GM12878 (cell line): Measurements from ENCODE around the gene CALHM1. TPM values are rescaled to one million over a fixed set of nuclear protein-coding genes. Genes with fewer than 3 reads are reported as not detected.

Experiments
- ATAC-seq: fragments of 200-7000 bp; cut with Tn5 transposase; 3 replicates; pipeline ENCODE4 v1.9.1; 2020; ENCODE audit warnings: mild to moderate bottlenecking, moderate library complexity
- BruUV-seq: library from RNA; stranded (reverse); fragments of 400-500 nt; replicated peaks from 2 replicates; lab custom pipeline; 2021; lab: Mats Ljungman, UMichigan
- CTCF ChIA-PET: fragments of 300-600 bp; sonication (Branson Sonifier 250); formaldehyde crosslinking; extraction: SDS; loops from one replicate; lab custom pipeline; 2021; ENCODE audit warnings: inconsistent platforms; lab: Yijun Ruan, JAX
- POLR2A ChIA-PET: fragments of 350-600 bp; formaldehyde crosslinking; extraction: SDS; loops from one replicate; lab custom pipeline; 2021; ENCODE audit warnings: inconsistent platforms; lab: Charles Lee
- RAD21 ChIA-PET: fragments of 300-600 bp; sonication (Branson Sonifier 250); formaldehyde crosslinking; loops from one replicate; lab custom pipeline; 2023; ENCODE audit warnings: antibody characterized with exemption; ENCODE audit not compliant: unreplicated experiment; lab: Charles Lee
- SMC1A ChIA-PET: fragments of 300-600 bp; sonication (Branson Sonifier 250); formaldehyde crosslinking; loops from one replicate; lab custom pipeline; 2023; ENCODE audit not compliant: unreplicated experiment, uncharacterized antibody; lab: Charles Lee
- DNase-seq: peaks from one replicate; pipeline ENCODE4 v3.0.0-alpha.2; 2011; ENCODE audit warnings: low read depth, low spot score
- FAIRE-seq: peaks from 3 replicates; lab custom pipeline; 2011; peaks lifted over from hg19 to GRCh38; lab: Jason Lieb, UNC
- H2AFZ ChIP-seq: 2 replicates; pipeline ENCODE4 v1.6.0; 2011; ENCODE audit warnings: low read depth, low read length, control low read depth; ENCODE audit not compliant: control insufficient read depth
- H3K27ac ChIP-seq: 2 replicates; pipeline ENCODE4 v1.5.1; 2011; ENCODE audit warnings: control low read depth; ENCODE audit not compliant: control insufficient read depth, insufficient read depth
- H3K27me3 ChIP-seq, 2 experiments: replicated peaks in 1 of 2; 2 replicates each; pipeline versions ENCODE4 v1.6.0 to v1.6.1; 2011; ENCODE audit warnings: low read length in 1 of 2; ENCODE audit not compliant: control insufficient read depth in 2 of 2, insufficient read depth in 2 of 2
- H3K36me3 ChIP-seq, 2 experiments: 2 replicates each; pipeline ENCODE4 v1.5.1; 2011; ENCODE audit warnings: low read length in 1 of 2; ENCODE audit not compliant: control insufficient read depth in 2 of 2, insufficient read depth in 2 of 2
- H3K4me1 ChIP-seq: 2 replicates; pipeline ENCODE4 v1.6.1; 2011; ENCODE audit warnings: mild to moderate bottlenecking, low read length, moderate library complexity, mixed read lengths; ENCODE audit not compliant: control insufficient read depth, insufficient read depth
- H3K4me2 ChIP-seq: 2 replicates; pipeline ENCODE4 v1.6.0; 2011; ENCODE audit warnings: control low read depth; ENCODE audit not compliant: control insufficient read depth, insufficient read depth
- H3K4me3 ChIP-seq: fragments of 200-600 bp; sonication (generic); 2 replicates; pipeline ENCODE4 v1.5.1; 2016
- H3K79me2 ChIP-seq: 2 replicates; pipeline ENCODE4 v1.6.0; 2011; ENCODE audit warnings: low read length; ENCODE audit not compliant: control insufficient read depth, insufficient read depth
- H3K9ac ChIP-seq: 2 replicates; pipeline ENCODE4 v1.8.0; 2011; ENCODE audit warnings: low read length, control low read depth, mixed read lengths; ENCODE audit not compliant: control insufficient read depth, insufficient read depth
- H3K9me3 ChIP-seq: replicated peaks from 3 replicates; pipeline ENCODE4 v1.5.1; 2011; ENCODE audit warnings: mild to moderate bottlenecking, low read length; ENCODE audit not compliant: control insufficient read depth, insufficient read depth
- H4K20me1 ChIP-seq: 2 replicates; pipeline ENCODE4 v1.6.0; 2011; ENCODE audit not compliant: control insufficient read depth, insufficient read depth
- FOXM1 ChIP-seq: IDR thresholded peaks from 2 replicates; pipeline ENCODE4 v1.6.1; 2012; ENCODE audit warnings: low read depth, mild to moderate bottlenecking, inconsistent platforms, low read length, moderate library complexity
- KAT2A ChIP-seq: conservative IDR thresholded peaks from 2 replicates; pipeline ENCODE4 v1.6.1; 2011; ENCODE audit warnings: low read depth, low read length; ENCODE audit not compliant: control insufficient read depth
- POLR2AphosphoS5 ChIP-seq: IDR thresholded peaks from 2 replicates; pipeline ENCODE4 v1.6.1; 2011; ENCODE audit warnings: mild to moderate bottlenecking, low read length, inconsistent platforms
- SUZ12 ChIP-seq: fragments of 200-600 bp; sonication (generic); IDR thresholded peaks from one replicate; pipeline ENCODE4 v1.6.1; 2018; ENCODE audit warnings: antibody characterized with exemption, mild to moderate bottlenecking; ENCODE audit not compliant: unreplicated experiment
- YY1 ChIP-seq: IDR thresholded peaks from 2 replicates; pipeline ENCODE4 v1.6.1; 2011; ENCODE audit warnings: low read depth, mild to moderate bottlenecking, low read length
- WGBS: methylation state at CpG from one replicate; pipeline ENCODE4 v1.1.6; 2016; ENCODE audit warnings: low lambda C conversion rate; ENCODE audit not compliant: insufficient replicate concordance, insufficient coverage; ENCODE audit errors: missing lambda C conversion rate; 5-methylcytosine and 5-hydroxymethylcytosine counted together
- in situ Hi-C: fragments of 300-500 bp; cut with MboI; formaldehyde crosslinking; loops from 9 replicates; pipeline ENCODE4 v1.14.3; 2018; ENCODE audit warnings: mixed read lengths
- intact Hi-C: fragments of 100-400 bp; cut with micrococcal nuclease; formaldehyde crosslinking; loops from one replicate; pipeline ENCODE4 v1.14.2; 2022; ENCODE audit not compliant: unreplicated experiment
- polyA plus RNA-seq, 11 experiments: library from polyadenylated mRNA; depleted of rRNA in 4 of 11; unstranded in 6 of 11; stranded (reverse) in 5 of 11; fragments of >200 nt; fragmentation: Nextera tagmentation in 4 of 11; fragmentation: Illumina TruSeq in 1 of 11; extraction: Ambion mirVana in 4 of 11; extraction: Trizol in 1 of 11; gene quantifications; 1 replicate in 1 of 11; 2 replicates in 10 of 11; pipeline versions ENCODE4 v1.2.1 to v1.2.3, GENCODE V29; 2011 to 2016; ENCODE audit warnings: inconsistent platforms in 2 of 11, missing spikeins in 2 of 11, low read depth in 1 of 11
- total RNA-seq, 4 experiments: library from RNA; depleted of rRNA in 3 of 4; stranded (reverse); fragments of >200 nt in 3 of 4; fragmentation: Illumina TruSeq in 1 of 4; extraction: Trizol in 1 of 4; gene quantifications; 2 replicates each; pipeline versions ENCODE4 v1.2.1 to v1.2.3, GENCODE V29; 2013 to 2021
- TF ChIP-seq, protein P1 (sequence below): fragments of 450-650 bp; IDR thresholded peaks from 2 replicates; pipeline ENCODE4 v1.6.1; 2017; ENCODE audit warnings: mild to moderate bottlenecking, low read depth, inconsistent platforms; ENCODE audit not compliant: poor library complexity, severe bottlenecking
- TF ChIP-seq, protein P2 (sequence below): fragments of 450-650 bp; IDR thresholded peaks from 2 replicates; pipeline ENCODE4 v1.6.1; 2016; ENCODE audit warnings: mild to moderate bottlenecking
- TF ChIP-seq, protein P3 (sequence below): fragments of 150-350 bp; IDR thresholded peaks from 2 replicates; pipeline ENCODE4 v1.6.1; 2014; ENCODE audit warnings: mild to moderate bottlenecking, low read depth, low read length

Gene CALHM1
- total and polyA plus RNA-seq, 10 of the 15 experiments (the other 5 are each of a cell fraction or from before 2014, with no cell fraction given) = 0.05 to 1.7 (median 0.17) TPM

DNA sequence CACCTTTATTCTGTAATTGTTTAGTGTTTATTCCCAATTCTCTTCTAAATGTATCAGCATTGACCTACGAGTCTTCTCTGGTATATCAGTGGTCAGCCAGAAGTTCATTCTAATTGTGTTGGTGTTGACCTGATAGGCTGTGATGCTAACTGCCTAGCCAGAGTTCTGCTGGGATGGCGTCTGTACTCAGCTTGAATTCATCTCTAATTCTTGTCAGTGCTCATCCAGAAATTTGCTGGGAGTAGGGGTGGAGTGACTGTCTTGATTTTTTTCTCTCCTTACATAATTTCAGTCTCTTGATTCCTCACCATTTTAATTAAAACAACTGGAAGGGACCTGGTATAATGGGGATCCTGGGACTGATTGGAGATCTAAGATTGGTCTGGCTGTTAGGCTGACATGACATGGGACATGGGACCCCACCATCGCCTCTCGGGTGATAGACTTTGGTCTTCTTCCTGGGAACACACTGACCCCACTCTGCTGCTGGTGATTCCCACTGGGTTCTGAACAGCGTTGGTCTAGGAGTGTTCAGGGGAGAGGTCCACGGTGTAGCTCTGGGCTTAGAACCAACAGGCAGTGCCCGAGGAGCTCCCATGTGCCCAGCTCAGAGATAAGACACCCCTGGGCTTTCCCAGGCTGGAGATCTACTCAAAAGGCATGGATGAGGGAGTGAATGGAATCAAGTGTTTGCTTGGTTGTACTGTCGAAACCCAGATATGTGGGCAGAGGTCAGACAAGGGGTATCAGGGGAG, 38.6 kb upstream of the CALHM1 start:
- in situ Hi-C loops = no loop called here
- BruUV-seq = no TSS peak
- no peak for FAIRE-seq

More for the DNA sequence above, 38.6 kb upstream of the CALHM1 start:
- H2AFZ ChIP-seq = no peak overlapping the region
- ChIA-PET RAD21 (no interaction called here), SMC1A (interaction anchor here (1.3 to 1.4 kb wide), 2 partner anchors 13 to 18 kb away, joined by 3 to 4 read pairs; no protein-coding TSS in a partner anchor), CTCF (interaction anchor here (0.9 to 1.9 kb wide), 2 partner anchors 18 to 96 kb away, joined by 3 to 4 read pairs; no protein-coding TSS in a partner anchor), POLR2A (no interaction called here)
- H3K4me1 ChIP-seq = no peaks in the 10 kb centered on the region; the same call in 1 of the 2 replicates
- no peaks in the 10 kb centered on the region for H3K36me3 ChIP-seq
- H3K4me3 ChIP-seq = no peak overlapping the region
- TF ChIP-seq KAT2A (no peak), FOXM1 (no peak), POLR2AphosphoS5 (no peak), SUZ12 (no peak), YY1 (no peak)
- TF ChIP-seq, protein P1, sequence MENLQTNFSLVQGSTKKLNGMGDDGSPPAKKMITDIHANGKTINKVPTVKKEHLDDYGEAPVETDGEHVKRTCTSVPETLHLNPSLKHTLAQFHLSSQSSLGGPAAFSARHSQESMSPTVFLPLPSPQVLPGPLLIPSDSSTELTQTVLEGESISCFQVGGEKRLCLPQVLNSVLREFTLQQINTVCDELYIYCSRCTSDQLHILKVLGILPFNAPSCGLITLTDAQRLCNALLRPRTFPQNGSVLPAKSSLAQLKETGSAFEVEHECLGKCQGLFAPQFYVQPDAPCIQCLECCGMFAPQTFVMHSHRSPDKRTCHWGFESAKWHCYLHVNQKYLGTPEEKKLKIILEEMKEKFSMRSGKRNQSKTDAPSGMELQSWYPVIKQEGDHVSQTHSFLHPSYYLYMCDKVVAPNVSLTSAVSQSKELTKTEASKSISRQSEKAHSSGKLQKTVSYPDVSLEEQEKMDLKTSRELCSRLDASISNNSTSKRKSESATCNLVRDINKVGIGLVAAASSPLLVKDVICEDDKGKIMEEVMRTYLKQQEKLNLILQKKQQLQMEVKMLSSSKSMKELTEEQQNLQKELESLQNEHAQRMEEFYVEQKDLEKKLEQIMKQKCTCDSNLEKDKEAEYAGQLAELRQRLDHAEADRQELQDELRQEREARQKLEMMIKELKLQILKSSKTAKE = no peak
- TF ChIP-seq, protein P2, sequence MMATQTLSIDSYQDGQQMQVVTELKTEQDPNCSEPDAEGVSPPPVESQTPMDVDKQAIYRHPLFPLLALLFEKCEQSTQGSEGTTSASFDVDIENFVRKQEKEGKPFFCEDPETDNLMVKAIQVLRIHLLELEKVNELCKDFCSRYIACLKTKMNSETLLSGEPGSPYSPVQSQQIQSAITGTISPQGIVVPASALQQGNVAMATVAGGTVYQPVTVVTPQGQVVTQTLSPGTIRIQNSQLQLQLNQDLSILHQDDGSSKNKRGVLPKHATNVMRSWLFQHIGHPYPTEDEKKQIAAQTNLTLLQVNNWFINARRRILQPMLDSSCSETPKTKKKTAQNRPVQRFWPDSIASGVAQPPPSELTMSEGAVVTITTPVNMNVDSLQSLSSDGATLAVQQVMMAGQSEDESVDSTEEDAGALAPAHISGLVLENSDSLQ = no peak
- TF ChIP-seq, protein P3, sequence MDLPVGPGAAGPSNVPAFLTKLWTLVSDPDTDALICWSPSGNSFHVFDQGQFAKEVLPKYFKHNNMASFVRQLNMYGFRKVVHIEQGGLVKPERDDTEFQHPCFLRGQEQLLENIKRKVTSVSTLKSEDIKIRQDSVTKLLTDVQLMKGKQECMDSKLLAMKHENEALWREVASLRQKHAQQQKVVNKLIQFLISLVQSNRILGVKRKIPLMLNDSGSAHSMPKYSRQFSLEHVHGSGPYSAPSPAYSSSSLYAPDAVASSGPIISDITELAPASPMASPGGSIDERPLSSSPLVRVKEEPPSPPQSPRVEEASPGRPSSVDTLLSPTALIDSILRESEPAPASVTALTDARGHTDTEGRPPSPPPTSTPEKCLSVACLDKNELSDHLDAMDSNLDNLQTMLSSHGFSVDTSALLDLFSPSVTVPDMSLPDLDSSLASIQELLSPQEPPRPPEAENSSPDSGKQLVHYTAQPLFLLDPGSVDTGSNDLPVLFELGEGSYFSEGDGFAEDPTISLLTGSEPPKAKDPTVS = no peak
- intact Hi-C loops = no loop called here
- H3K4me2 ChIP-seq = no peak overlapping the region
- no peak overlapping the region for H3K27ac ChIP-seq
- no peaks in the 10 kb centered on the region for H3K9me3 ChIP-seq
- WGBS = 40% methylated on average over 8 of the region's 8 CpGs
- no peaks in the 10 kb centered on the region for H4K20me1 ChIP-seq
- H3K27me3 ChIP-seq = peaks cover 14 to 15% of the 10 kb centered on the region in 2 experiments
- no peaks in the 10 kb centered on the region for H3K79me2 ChIP-seq
- ATAC-seq = no peak
- no peak for DNase-seq
- no peak overlapping the region for H3K9ac ChIP-seq
